Fibroblast of lung (primary cell): ENCODE data around the gene MBD3L2B. TPM values are rescaled to one million over a fixed set of nuclear protein-coding genes. Genes with fewer than 3 reads are reported as not detected.

Source experiments
- DNase-seq, 2 donors: peaks; one replicate each; pipeline versions ENCODE4 v3.0.0 to v3.0.0-alpha.2; 2010; ENCODE audit warnings: low read depth in 2 of 2
- H2AFZ ChIP-seq: 2 replicates; pipeline ENCODE4 v1.5.1; 2012; ENCODE audit warnings: low read length, control low read depth, inconsistent platforms
- H3K27ac ChIP-seq: 2 replicates; pipeline ENCODE4 v1.5.1; 2011; ENCODE audit warnings: low read length, control low read depth; ENCODE audit not compliant: insufficient read depth
- H3K27me3 ChIP-seq: 2 replicates; pipeline ENCODE4 v1.5.1; 2011; ENCODE audit warnings: mild to moderate bottlenecking, low read length; ENCODE audit not compliant: control insufficient read depth, insufficient read depth
- H3K36me3 ChIP-seq: 2 replicates; pipeline ENCODE4 v1.5.1; 2011; ENCODE audit warnings: low read length; ENCODE audit not compliant: control insufficient read depth, insufficient read depth
- H3K4me1 ChIP-seq: 2 replicates; pipeline ENCODE4 v1.5.1; 2011; ENCODE audit warnings: low read length; ENCODE audit not compliant: control insufficient read depth, insufficient read depth; ENCODE audit errors: extremely low read depth
- H3K4me2 ChIP-seq: 2 replicates; pipeline ENCODE4 v1.5.1; 2011; ENCODE audit warnings: low read length, control low read depth; ENCODE audit not compliant: insufficient read depth; ENCODE audit errors: extremely low read depth
- H3K4me3 ChIP-seq, 4 experiments: fragments of 200-600 bp in 1 of 4; sonication (generic) in 1 of 4; replicated peaks in 1 of 4; 2 replicates each; pipeline ENCODE4 v1.5.1; 2011 to 2016; ENCODE audit warnings: low read length in 4 of 4, low read depth in 3 of 4, mild to moderate bottlenecking in 3 of 4, control low read depth in 2 of 4, inconsistent platforms in 1 of 4, mixed read lengths in 1 of 4; ENCODE audit not compliant: insufficient read depth in 1 of 4; ENCODE audit errors: control extremely low read depth in 1 of 4
- H3K79me2 ChIP-seq: 2 replicates; pipeline ENCODE4 v1.5.1; 2012; ENCODE audit warnings: mild to moderate bottlenecking, low read length, inconsistent platforms; ENCODE audit not compliant: control insufficient read depth, insufficient read depth
- H3K9ac ChIP-seq: 2 replicates; pipeline ENCODE4 v1.5.1; 2011; ENCODE audit warnings: mild to moderate bottlenecking, low read length, control low read depth; ENCODE audit not compliant: insufficient read depth
- H3K9me3 ChIP-seq: 2 replicates; pipeline ENCODE4 v1.5.1; 2012; ENCODE audit warnings: low read depth, low read length; ENCODE audit not compliant: control insufficient read depth, insufficient read depth
- H4K20me1 ChIP-seq: 2 replicates; pipeline ENCODE4 v1.5.1; 2011; ENCODE audit warnings: low read length; ENCODE audit not compliant: control insufficient read depth, insufficient read depth; ENCODE audit errors: extremely low read depth
- CTCF ChIP-seq, 2 donors: IDR thresholded peaks in 1 of 2; conservative IDR thresholded peaks in 1 of 2; 1 replicate in 1 of 2; 2 replicates in 1 of 2; pipeline ENCODE4 v1.5.1; 2011 to 2012; ENCODE audit warnings: low read length in 2 of 2, control low read depth in 1 of 2, inconsistent platforms in 1 of 2, low read depth in 1 of 2, mild to moderate bottlenecking in 1 of 2
- EZH2 ChIP-seq: IDR thresholded peaks from 2 replicates; pipeline ENCODE4 v1.5.1; 2012; ENCODE audit warnings: low read length, control low read depth, mild to moderate bottlenecking; ENCODE audit errors: missing control alignments
- polyA plus RNA-seq, 2 donors: library from polyadenylated mRNA; depleted of rRNA in 1 of 2; stranded (reverse) in 1 of 2; unstranded in 1 of 2; fragments of >200 nt; gene quantifications; 2 replicates each; pipeline ENCODE4 v1.2.1, GENCODE V29; 2011 to 2012; ENCODE audit warnings: missing spikeins in 1 of 2
- total RNA-seq: library from RNA; depleted of rRNA; stranded (reverse); fragments of >200 nt; gene quantifications from 2 replicates; pipeline ENCODE4 v1.2.1, GENCODE V29; 2014

Gene MBD3L2B
- total and polyA plus RNA-seq, 2 donors (not counting 1 experiment from before 2014, with no cell fraction given), result not detected

DNA sequence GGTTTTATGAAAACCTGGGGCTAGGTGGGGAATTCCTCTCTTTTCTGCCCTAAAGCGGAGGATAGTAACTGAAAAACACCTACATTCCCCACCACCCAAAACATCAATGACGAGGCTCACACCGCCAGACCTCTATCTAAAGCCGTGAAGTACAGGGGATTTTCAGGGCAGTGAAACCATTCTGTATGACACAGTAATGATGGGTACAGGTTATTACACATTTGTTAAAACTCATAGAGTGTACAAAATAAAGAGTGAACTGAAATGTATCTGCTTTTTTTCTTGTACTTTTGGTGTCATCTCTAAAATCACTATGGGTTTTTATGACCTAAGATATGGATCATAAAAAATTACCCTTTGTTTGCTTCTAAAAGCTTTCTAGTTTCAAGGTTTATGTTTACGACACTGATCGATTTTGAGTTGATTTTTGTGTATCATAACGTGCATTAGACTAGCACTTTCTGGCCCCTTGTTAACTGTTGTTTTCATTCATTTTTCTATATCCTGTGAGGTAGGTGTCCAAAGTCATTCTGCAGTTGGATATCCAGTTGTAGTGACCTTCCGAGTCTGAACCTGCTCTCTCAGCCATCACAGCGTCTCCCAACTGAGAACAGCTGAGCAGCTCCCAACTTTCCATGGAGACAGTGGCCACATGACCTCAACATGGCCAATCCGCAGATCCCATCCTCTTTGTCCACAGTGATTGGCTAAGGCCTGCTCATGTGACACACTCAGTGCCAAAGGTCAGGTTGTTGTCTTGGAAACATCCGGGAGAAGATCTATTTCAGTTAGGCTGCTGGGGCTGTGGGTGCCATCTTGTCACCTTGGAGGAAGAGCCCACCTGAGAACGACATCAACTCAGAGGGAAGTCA, 10.3 kb downstream of the MBD3L2B start:
- H3K79me2 ChIP-seq, result no peaks in the 10 kb centered on the region
- H3K9ac ChIP-seq, result no peak overlapping the region
- no peaks in the 10 kb centered on the region for H4K20me1 ChIP-seq
- TF ChIP-seq EZH2 (no peak), CTCF (conservative IDR thresholded peaks at IDR 0.05 in 1 of 2, IDR thresholded peaks at IDR 0.05 in 1 of 2; ENCODE audit: low read depth in 1 of 2, low read length in 2 of 2) (no peak)
- no peak overlapping the region for H3K27ac ChIP-seq
- no peak overlapping the region for H2AFZ ChIP-seq
- no peak overlapping the region for H3K4me3 ChIP-seq
- no peak for DNase-seq
- H3K27me3 ChIP-seq, result no peaks in the 10 kb centered on the region
- no peaks in the 10 kb centered on the region for H3K9me3 ChIP-seq
- no peaks in the 10 kb centered on the region for H3K4me1 ChIP-seq
- no peak overlapping the region for H3K4me2 ChIP-seq
- no peaks in the 10 kb centered on the region for H3K36me3 ChIP-seq

DNA sequence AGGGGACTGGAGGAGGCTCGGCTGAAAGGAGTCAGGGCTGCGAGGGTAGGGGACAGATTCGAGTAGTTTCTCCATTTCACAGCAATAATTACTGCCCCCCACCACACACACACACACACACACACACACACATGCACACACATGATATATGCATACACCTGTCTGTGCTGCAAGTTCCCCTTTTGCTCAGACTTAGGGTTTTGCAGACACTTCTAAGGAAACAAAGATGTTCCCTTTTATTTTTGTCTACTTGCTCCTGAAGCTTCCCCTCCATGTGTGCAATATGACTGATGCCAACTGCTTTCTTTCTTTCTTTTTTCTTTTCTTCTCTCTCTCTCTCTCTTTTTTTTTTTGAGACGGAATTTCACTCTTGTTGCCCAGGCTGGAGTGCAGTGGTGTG, 13.4 kb downstream of the MBD3L2B start:
- H2AFZ ChIP-seq, result no peak overlapping the region
- H3K36me3 ChIP-seq, result no peaks in the 10 kb centered on the region
- H3K4me3 ChIP-seq, result no peak overlapping the region
- no peaks in the 10 kb centered on the region for H3K9me3 ChIP-seq
- TF ChIP-seq CTCF (conservative IDR thresholded peaks at IDR 0.05 in 1 of 2, IDR thresholded peaks at IDR 0.05 in 1 of 2; ENCODE audit: low read depth in 1 of 2, low read length in 2 of 2) (no peak), EZH2 (no peak)
- no peak overlapping the region for H3K4me2 ChIP-seq
- no peak for DNase-seq
- H3K79me2 ChIP-seq, result no peaks in the 10 kb centered on the region
- no peak overlapping the region for H3K9ac ChIP-seq
- H4K20me1 ChIP-seq, result no peaks in the 10 kb centered on the region
- H3K27ac ChIP-seq, result no peak overlapping the region
- no peaks in the 10 kb centered on the region for H3K27me3 ChIP-seq
- no peaks in the 10 kb centered on the region for H3K4me1 ChIP-seq

DNA sequence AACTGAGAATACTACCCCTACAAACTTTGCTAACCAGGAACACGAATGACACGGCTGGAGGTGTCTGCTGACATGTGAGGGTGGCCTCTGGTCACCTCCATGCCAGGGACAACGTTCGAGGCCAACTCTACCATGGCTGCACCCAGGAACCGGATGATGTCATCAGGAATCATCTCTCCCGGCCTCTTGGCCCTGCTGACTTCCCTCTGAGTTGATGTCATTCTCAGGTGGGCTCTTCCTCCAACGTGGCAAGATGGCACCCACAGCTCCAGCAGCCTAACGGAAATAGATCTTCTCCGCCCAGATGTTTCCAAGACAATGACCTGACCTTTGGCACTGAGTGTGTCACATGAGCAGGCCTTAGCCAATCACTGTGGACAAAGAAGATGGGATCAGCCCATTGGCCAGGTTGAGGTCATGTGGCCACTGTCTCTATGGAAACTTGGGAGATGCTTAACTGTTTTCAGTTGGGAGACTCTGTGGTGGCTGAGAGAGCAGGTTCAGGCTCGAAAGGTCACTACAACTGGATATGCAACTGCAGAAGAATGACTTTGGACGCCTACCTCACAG, 15.0 kb downstream of the MBD3L2B start:
- DNase-seq, result no peak
- H3K4me3 ChIP-seq, result no peak overlapping the region
- H4K20me1 ChIP-seq, result no peaks in the 10 kb centered on the region
- H3K9ac ChIP-seq, result no peak overlapping the region
- no peaks in the 10 kb centered on the region for H3K9me3 ChIP-seq
- no peak for TF ChIP-seq EZH2
- no peak for TF ChIP-seq CTCF (conservative IDR thresholded peaks at IDR 0.05 in 1 of 2, IDR thresholded peaks at IDR 0.05 in 1 of 2; ENCODE audit: low read depth in 1 of 2, low read length in 2 of 2)
- H3K27ac ChIP-seq, result no peak overlapping the region
- H3K79me2 ChIP-seq, result no peaks in the 10 kb centered on the region
- H3K27me3 ChIP-seq, result no peaks in the 10 kb centered on the region
- H3K4me2 ChIP-seq, result no peak overlapping the region
- H2AFZ ChIP-seq, result no peak overlapping the region
- no peaks in the 10 kb centered on the region for H3K4me1 ChIP-seq
- H3K36me3 ChIP-seq, result no peaks in the 10 kb centered on the region
